ENCODE measurements around the gene PROSER3.

PROSER3 gene

DNA sequence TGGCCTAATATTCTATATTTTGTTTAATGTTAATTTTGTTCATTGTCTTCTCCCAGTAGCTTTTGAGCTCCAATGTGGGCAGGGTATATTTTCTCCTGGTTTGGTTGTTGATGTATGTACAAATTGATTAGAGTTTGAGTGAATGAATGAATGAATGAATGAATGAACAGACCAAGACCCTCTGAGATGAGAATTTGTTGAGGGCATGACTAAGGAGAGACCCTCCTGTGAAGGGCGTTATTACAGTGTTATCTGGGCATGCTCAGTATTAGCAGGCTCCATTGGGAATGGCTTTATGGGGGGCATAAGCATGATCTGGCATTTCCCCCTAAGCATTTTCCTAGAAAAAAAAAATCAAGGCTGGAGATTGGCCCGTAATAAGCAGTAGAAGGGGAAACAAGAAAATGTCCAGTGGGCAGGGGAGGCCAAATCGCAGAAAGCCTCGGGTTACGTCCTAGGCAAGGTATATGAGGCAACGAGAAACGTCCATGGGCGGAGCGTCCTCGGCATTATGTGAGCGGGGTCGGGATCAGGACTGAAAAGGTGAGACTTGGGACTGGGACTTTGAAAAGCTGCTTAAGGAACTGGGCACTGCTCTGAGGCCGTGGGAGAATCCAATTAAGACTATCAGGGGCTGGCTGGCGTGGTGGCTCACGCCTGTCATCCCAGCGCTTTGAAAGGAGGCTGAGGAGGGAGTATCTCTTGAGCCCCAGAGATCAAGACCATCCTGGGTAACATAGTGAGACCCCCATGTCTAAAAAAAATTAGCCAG is 16.5 kb downstream of the PROSER3 start:
- no peaks in the 10 kb centered on the region for H3K9me3 ChIP-seq (ENCODE audit: low read length)
- H3K27ac ChIP-seq (ENCODE audit: low read depth, low read length, poor library complexity, severe bottlenecking): no peak overlapping the region
- TF ChIP-seq CTCF (IDR thresholded peaks at IDR 0.05; ENCODE audit: low read length) (no peak), EZH2 (IDR thresholded peaks at IDR 0.05; ENCODE audit: borderline replicate concordance, low read length) (no peak)
- no peaks in the 10 kb centered on the region for H3K27me3 ChIP-seq (ENCODE audit: insufficient read depth, low read length)
- peak overlapping the region; percentile 80 for H3K4me2 ChIP-seq (ENCODE audit: low read length)
- no peaks in the 10 kb centered on the region for H3K79me2 ChIP-seq (ENCODE audit: insufficient read depth, low read length)
- no peaks in the 10 kb centered on the region for H4K20me1 ChIP-seq (ENCODE audit: insufficient read depth, low read length)
- peak overlapping the region; percentile 7; the same call in 1 of the 2 replicates for H3K9ac ChIP-seq (ENCODE audit: low read length)
- H3K36me3 ChIP-seq (ENCODE audit: insufficient read depth, low read length): peaks cover 3% of the 10 kb centered on the region; the same call in 1 of the 2 replicates
- H3K4me1 ChIP-seq (ENCODE audit: insufficient read depth, low read length, severe bottlenecking): peaks cover 19% of the 10 kb centered on the region
- no peaks in the 10 kb centered on the region for H3K9me2 ChIP-seq (ENCODE audit: low read depth, low read length)
- H3F3A ChIP-seq (ENCODE audit: insufficient read depth, low read length): no peaks in the 10 kb centered on the region
- H3K4me3 ChIP-seq (ENCODE audit: low read depth, low read length, poor library complexity, severe bottlenecking): peak overlapping the region; percentile 80
- H2AFZ ChIP-seq (ENCODE audit: low read length): no peak overlapping the region

GRCh38 chr19:35775046-35775297 is 17.0 kb downstream of the PROSER3 start:
- Histone ChIP-seq H3K79me2 (ENCODE audit: insufficient read depth, low read length) (no peaks in the 10 kb centered on the region), H3K9ac (ENCODE audit: low read length) (peak overlapping the region; percentile 7; the same call in 1 of the 2 replicates), H2AFZ (ENCODE audit: low read length) (no peak overlapping the region), H3F3A (ENCODE audit: insufficient read depth, low read length) (no peaks in the 10 kb centered on the region), H3K4me3 (ENCODE audit: low read depth, low read length, poor library complexity, severe bottlenecking) (peak overlapping the region; percentile 80), H3K36me3 (ENCODE audit: insufficient read depth, low read length) (peaks cover 3% of the 10 kb centered on the region; the same call in 1 of the 2 replicates), H3K27me3 (ENCODE audit: insufficient read depth, low read length) (no peaks in the 10 kb centered on the region), H4K20me1 (ENCODE audit: insufficient read depth, low read length) (no peaks in the 10 kb centered on the region), H3K27ac (ENCODE audit: low read depth, low read length, poor library complexity, severe bottlenecking) (no peak overlapping the region), H3K4me1 (ENCODE audit: insufficient read depth, low read length, severe bottlenecking) (peaks cover 19% of the 10 kb centered on the region), H3K9me3 (ENCODE audit: low read length) (no peaks in the 10 kb centered on the region), H3K4me2 (ENCODE audit: low read length) (peak overlapping the region; percentile 80), H3K9me2 (ENCODE audit: low read depth, low read length) (no peaks in the 10 kb centered on the region)
- TF ChIP-seq CTCF (IDR thresholded peaks at IDR 0.05; ENCODE audit: low read length) (no peak), EZH2 (IDR thresholded peaks at IDR 0.05; ENCODE audit: borderline replicate concordance, low read length) (no peak)

DNA sequence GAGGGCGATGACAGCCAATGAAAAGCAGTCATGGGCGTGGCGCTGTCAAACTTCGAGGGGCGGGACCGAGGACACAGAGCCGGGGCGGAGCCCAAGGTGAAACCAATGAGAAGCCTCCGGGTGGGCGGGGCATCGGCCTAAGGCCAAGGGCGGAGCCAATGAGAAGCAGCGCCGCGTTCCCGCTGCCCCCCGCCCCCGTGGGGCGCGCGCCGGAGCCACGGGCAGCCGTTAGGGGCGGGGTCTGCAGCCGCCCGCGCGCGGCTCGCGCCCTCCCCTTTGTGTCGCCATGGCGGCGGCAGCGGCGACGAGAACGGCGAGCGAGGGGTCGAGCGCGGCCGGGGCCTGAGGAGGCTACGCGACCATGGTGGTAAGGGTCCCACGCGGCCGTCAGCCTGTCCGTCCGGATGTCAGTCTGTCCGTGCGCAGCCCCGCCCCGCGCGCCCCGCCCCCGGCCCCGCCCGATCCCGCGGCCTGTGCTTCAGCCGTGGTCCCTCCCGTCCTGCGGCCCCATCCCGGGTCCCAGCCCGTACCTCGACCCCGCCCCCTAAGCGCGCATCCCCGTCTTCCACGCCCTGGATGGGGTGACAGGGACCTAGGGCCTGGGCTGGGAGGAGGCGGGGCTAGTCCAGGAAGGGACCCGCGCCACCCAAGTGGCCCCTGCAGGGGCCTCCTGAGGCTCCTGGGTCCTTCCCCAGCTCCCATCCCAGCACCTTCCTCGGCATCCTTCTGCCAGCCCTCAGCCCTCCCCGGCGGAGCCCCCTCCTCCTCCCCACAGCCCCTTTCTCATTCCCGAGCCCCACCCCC is 17.5 kb downstream of the PROSER3 start, which contains the start of gene ARHGAP33:
TSS of gene ARHGAP33 (plus strand) at position 267 of the 804 bp plus-strand sequence. CDS start at position 362, 95 bp downstream.
- peaks cover 3% of the 10 kb centered on the region; the same call in 1 of the 2 replicates for H3K36me3 ChIP-seq (ENCODE audit: insufficient read depth, low read length)
- H2AFZ ChIP-seq (ENCODE audit: low read length): no peak within 1 kb of the TSS
- H3K27ac ChIP-seq (ENCODE audit: low read depth, low read length, poor library complexity, severe bottlenecking): no peak within 1 kb of the TSS

More for the DNA sequence above, 17.5 kb downstream of the PROSER3 start, which contains the start of gene ARHGAP33:
- Histone ChIP-seq H3F3A (ENCODE audit: insufficient read depth, low read length) (no peaks in the 10 kb centered on the region), H3K4me3 (ENCODE audit: low read depth, low read length, poor library complexity, severe bottlenecking) (peak within 1 kb of the TSS; percentile 80), H3K79me2 (ENCODE audit: insufficient read depth, low read length) (no peaks in the 10 kb centered on the region), H3K9ac (ENCODE audit: low read length) (peak within 1 kb of the TSS; percentile 78), H3K4me1 (ENCODE audit: insufficient read depth, low read length, severe bottlenecking) (peaks cover 19% of the 10 kb centered on the region), H3K27me3 (ENCODE audit: insufficient read depth, low read length) (no peaks in the 10 kb centered on the region), H3K9me2 (ENCODE audit: low read depth, low read length) (no peaks in the 10 kb centered on the region), H3K9me3 (ENCODE audit: low read length) (no peaks in the 10 kb centered on the region), H4K20me1 (ENCODE audit: insufficient read depth, low read length) (no peaks in the 10 kb centered on the region), H3K4me2 (ENCODE audit: low read length) (peak within 1 kb of the TSS; percentile 80)
- TF ChIP-seq EZH2 (IDR thresholded peaks at IDR 0.05; ENCODE audit: borderline replicate concordance, low read length): no peak
- TF ChIP-seq CTCF (IDR thresholded peaks at IDR 0.05; ENCODE audit: low read length): no peak

Measured in OCI-LY1 (cell line).